Glomerular endothelial cell (primary cell): ENCODE results near the gene EGLN2. TPM values are rescaled to one million over a fixed set of nuclear protein-coding genes. Genes with fewer than 3 reads are reported as not detected.
"Not testable (repeated sequence)": the region's sequence is repeated elsewhere in the genome, so short reads cannot be mapped to it uniquely, and the experiment has no call there.

ENCODE experiments used
- DNase-seq: peaks from one replicate; pipeline ENCODE4 v3.0.0-alpha.2; 2011; ENCODE audit warnings: low read depth, low spot score; ENCODE audit errors: extremely low read depth
- total RNA-seq: library from RNA; depleted of rRNA; stranded (reverse); fragments of >200 nt; gene quantifications from 2 replicates; pipeline ENCODE4 v1.2.3, GENCODE V29; 2015

Gene EGLN2
- total RNA-seq, result 93.6 and 120 TPM in 2 replicates

DNA sequence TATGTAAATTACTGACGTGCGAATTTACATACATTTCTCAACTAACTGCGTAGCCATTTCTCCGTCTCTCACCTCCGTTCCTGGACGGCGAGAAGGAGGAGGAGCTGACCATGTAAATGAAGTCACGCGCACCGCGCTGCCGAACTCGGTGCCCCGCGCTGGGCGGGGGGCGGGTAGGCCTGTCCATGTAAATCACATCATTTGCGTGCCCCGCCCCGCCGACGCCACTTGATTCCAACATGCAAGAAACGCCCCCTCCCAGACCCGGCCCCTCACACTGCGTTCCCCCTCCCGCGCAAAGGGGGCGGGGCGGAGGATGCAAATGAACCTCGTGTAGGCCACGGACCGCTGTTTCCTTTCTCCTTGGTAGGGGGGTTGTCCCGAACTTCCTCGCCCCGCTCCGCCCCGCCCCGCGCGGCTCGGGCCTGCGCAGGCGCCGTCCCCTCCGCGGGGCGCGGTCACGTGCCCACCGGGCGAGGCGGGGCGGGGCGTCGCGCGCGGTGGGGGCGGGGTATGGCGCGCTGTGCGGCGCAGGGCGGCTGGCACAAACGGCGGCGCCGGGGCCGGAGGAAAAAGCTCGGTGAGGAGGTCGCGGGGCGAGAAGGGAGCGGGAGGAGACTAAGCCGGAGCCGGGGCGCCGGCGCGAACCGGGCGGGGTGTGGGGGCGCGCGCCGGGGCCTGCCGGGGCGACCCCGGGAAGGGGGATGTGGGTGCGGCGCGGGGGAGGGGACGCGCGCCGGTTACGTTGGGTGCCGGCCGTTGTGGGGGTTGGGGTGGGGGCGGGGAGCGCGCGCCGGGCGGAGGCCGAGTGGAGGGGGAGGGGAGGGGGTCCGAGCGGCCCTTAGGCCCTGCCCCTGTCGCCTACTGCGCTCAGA lies at the start of gene EGLN2:
TSS of gene EGLN2 (plus strand) at position 509 of the 875 bp plus-strand sequence. CDS start 1,382 bp downstream, outside the sequence.
- peak; percentile 77 for DNase-seq

DNA sequence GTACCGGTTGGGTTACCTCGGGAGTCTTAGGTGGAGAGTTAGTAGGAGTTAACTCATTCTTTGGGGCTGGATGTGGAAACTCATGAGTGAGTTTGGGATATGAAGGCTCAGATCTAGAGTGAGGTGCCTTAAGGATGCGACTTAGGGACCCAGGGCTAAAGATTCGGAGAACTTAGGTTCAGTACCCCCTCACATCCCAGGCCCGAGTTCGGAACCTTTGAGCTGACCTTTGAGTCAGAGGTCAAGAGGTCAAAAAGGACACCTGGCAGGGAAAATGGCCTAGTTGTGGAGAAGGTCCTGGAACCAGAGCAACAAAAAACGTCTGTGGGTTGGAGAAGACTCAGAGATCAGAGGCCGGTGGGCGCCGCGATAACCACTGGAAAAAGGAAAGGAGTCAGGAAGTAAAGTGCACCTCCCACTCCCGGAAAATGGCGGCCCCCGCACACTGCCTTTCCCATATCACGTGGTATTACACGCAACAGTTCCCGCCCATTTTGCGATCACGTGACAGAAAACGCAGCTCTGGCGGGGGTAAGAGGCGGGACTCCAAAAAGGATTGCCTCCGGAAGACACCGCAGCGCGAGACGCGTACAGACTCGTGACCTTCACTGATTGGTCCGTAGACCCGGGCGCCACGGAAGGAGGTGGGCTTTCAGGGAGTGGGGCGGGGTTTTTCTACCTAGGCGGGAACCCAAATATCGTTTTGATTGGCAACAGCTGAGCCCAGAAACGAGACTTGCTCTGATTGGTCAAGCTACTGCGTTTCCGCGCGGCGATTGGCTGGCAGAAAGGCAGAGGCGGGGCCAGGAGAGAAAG lies 48.7 kb upstream of the EGLN2 start, which contains the start of gene ACTMAP:
TSS of gene ACTMAP (minus strand) at position 420 of the 816 bp plus-strand sequence. CDS start 674 bp downstream, outside the sequence.
- DNase-seq, result peak; percentile 98

DNA sequence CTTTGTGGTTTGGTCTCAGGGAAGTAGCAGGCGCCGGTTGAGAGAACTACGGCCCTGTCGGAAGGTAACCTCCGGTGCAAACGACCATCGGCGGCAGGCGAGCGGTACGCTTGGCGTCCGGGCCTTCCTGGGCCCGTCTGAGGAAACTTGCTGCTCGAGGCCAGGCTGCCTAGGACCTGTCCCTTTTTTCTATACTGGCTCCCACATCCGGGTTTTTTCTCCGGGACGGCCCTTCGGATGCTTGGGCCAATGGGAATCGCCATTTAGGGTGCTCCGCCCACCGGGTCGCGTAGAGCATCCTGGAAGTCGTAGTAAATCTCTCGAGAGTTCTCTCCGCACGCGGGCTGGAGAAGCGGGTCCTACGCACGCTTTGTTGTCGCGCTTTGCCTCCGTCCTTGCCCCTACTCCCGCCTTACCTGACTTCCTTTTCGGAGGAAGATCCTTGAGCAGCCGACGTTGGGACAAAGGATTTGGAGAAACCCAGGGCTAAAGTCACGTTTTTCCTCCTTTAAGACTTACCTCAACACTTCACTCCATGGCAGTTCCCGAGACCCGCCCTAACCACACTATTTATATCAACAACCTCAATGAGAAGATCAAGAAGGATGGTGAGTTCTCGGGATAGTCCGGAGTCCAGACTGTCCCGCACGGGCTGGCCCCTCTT lies 48.0 kb upstream of the EGLN2 start, which contains the start of gene SNRPA:
TSS of gene SNRPA (plus strand) at position 330 of the 664 bp plus-strand sequence. CDS start at position 536, 206 bp downstream.
- DNase-seq, result peak; percentile 91

DNA sequence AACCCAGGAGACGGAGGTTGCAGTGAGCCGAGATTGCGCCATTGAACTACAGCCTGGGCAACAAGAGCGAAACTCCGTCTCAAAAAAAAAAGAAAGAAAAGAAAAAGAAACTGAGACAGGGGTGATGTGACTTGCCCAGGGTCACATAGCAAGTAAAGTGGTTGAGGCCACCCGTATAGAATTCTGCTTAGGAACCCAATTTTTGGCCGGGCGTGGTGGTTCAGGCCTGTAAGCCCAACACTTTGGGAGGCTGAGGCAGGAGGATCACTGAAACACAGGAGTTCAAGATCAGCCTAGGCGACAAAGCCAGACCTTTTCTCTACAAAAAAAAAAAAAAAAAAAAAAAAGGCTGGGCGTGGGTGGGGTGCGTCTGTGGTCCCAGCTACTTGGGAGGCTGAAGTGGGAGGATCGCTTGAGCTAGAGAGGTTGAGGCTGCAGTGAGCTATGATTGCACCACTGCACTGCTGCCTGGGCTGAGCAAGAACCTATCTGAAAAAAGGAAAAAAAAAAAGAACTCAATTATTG lies 46.7 kb upstream of the EGLN2 start:
- DNase-seq, result no peak

DNA sequence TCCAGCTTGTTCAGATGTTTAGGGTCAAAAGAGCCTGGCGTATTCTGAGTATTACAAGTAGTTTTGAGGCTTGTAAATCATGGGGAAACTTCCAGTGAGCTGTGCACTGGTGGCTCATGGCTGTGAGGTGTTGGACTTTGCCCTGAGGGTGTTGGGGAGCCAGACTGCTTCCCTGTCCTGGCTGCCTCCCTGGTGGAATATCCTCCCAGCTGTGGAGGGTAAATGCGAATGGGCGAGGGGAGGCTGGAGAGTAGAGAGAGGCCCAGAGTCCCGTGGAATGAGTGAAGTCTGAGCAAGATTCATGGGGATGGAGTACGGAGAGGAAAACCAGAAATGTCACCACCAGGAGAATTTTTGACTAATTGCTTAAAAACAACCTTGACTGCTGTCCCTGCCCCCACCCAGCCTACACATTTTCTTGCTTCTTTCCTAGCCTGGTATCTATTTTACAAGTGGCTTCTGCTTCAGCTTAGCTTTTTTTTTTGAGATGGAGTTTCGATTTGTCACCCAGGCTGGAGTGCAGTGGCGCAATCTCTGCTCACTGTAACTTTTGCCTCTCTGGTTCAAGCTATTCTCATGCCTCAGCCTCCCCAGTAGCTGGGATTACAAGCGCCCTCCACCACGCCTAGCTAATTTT lies 44.3 kb upstream of the EGLN2 start:
- no peak for DNase-seq

DNA sequence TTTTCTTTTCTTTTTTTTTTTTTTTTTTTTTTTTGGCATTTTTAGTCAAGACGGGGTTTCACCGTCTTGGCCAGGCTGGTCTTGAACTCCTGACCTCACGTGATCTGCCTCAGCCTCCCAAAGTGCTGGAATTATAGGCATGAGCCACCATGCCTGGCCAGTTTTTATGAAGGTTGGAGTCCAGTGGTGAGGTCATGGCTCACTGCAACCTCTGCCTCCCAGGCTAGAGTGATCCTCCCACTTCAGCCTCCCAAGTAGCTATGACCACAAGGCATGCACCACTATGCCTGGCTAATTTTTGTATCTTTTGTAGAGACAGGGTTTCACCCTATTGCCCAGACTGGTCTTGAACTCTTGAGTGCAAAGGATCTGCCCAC lies 43.8 kb upstream of the EGLN2 start:
- no peak for DNase-seq

DNA sequence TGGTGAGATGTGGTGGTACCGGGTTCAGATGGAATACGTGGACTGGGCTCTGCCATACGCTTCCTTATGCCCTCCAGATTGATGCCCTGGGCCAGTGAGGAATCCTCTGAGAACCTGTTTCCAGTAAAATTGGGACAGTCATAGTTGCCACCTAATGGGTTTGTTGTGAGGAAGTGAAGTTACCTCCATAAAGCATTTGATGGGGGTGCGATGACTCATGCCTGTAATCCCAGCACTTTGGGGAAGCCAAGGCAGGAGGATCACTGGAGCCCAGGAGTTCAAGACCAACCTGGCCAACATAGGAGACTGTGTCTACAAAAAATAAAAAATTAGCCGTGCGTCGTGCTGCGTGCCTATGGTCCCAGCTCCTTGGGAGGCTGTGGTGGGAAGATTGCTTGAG lies 43.2 kb upstream of the EGLN2 start:
- DNase-seq, result no peak

DNA sequence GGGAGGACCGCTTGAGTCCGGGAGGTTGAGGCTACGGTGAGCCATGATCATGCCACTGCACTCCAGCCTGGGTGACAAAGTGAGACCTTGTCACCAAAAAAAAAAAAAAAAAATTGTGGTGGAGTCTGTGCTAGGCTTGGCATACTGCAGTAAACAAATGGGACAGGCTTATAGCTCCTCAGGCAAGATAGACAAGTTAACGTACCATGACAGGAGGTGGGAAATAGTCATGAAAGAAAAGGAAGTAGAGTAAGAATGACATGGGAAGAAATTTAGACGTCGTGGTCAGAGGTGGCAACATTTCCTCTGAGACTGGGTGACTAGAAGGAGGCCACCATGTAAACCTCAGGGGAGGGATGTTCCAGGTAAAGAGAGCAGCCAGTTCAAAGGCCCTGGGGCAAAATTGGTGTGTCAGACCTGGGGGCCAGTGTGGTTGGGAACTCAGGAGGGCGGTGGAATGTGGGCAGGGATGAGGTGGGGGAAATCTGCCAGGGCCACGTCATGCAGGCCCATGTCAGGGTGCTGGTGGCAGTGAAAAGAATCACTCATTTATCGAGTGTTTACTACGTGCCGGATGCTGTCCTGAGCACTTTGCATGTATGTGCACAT lies 42.4 kb upstream of the EGLN2 start:
- DNase-seq, result no peak

- no peak for DNase-seq
These were observed 40.5 kb upstream of the EGLN2 start for GRCh38 chr19:40758491-40758890.

GRCh38 chr19:40759352-40759751 lies 39.6 kb upstream of the EGLN2 start:
- no peak for DNase-seq

GRCh38 chr19:40762754-40763470 lies 36.1 kb upstream of the EGLN2 start:
- no peak for DNase-seq

GRCh38 chr19:40763526-40763925 lies 35.5 kb upstream of the EGLN2 start:
- DNase-seq, result no peak

GRCh38 chr19:40763963-40764362 lies 35.0 kb upstream of the EGLN2 start:
- no peak for DNase-seq

- DNase-seq, result not testable (repeated sequence)
These were observed 32.6 kb upstream of the EGLN2 start for GRCh38 chr19:40766385-40766784.

DNA sequence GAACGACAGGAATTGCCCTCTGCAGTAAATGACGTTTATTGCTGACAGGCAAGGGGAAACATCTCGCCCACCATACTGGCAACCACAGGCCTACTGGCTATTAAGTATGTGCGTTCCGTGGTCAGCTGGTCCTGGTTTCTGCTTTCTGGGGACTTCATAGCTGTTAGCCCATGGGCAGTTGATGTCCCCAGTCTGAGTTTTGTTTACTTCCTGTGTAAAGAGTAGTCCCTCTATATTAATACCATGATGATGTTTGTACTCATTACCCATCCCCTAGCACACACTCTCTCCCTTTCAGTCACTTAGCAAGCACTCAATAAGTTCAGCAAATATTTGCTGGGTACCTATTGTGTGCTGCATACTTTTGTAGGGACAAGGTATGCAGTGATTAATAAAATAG lies 30.1 kb upstream of the EGLN2 start:
- no peak for DNase-seq

DNA sequence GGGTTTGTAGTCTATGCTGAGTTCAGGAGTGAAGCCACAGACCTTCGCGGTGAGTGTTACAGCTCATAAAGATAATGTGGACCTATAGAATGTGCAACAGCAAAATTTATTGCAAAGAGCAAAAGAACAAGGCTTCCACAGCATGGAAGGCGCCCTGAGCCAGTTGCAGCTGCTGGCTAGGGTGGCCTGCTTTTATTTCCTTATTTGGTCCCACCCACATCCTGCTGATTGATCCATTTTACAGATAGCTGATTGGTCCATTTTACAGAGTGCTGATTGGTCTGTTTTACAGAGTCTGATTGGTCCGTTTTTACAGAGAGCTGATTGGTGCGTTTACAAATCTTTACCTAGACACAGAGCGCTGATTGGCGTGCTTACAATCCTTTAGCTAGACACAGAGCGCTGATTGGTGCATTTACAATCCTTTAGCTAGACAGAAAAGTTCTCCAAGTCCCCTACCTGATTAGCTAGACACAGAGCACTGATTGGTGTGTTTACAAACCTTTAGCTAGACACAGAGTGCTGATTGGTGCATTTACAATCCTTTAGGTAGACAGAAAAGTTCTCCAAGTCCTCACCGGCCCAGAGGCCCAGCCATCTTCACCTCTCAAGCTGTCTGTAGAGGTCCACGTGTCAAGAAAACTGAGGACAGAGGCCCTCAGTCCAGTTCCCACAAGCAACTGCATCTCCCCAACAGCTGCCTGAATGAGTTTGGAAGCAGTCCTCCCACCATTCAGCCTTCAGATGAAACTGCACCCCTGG lies 27.7 kb upstream of the EGLN2 start:
- DNase-seq, result not testable (repeated sequence)

- no peak for DNase-seq
These were observed 23.9 kb upstream of the EGLN2 start, which contains the start of gene MIA for GRCh38 chr19:40774916-40775631. MIA (plus strand) TSS chr19:40775521; CDS start chr19:40775543, 22 bp downstream.

GRCh38 chr19:40775632-40776022 lies 23.4 kb upstream of the EGLN2 start:
- no peak for DNase-seq
